Neuronal stem cell (in vitro differentiated cells): ENCODE results near the gene DCAF7.

ENCODE experiments used
- DNase-seq: peaks from one replicate; pipeline ENCODE4 v3.0.0-alpha.2; 2013; ENCODE audit warnings: low spot score
- H2AFZ ChIP-seq: one replicate; pipeline ENCODE4 v1.6.1; 2013; ENCODE audit warnings: mild to moderate bottlenecking, low read length, inconsistent platforms
- H2AK5ac ChIP-seq: 2 replicates; pipeline ENCODE4 v1.6.1; 2013; ENCODE audit warnings: low read depth, mild to moderate bottlenecking, inconsistent platforms, low read length, moderate library complexity, mixed read lengths
- H2BK120ac ChIP-seq: 2 replicates; pipeline ENCODE4 v1.6.1; 2013; ENCODE audit warnings: low read depth, mild to moderate bottlenecking, inconsistent platforms, low read length, moderate library complexity, mixed read lengths
- H2BK12ac ChIP-seq: one replicate; pipeline ENCODE4 v1.6.1; 2013; ENCODE audit warnings: low read length, inconsistent platforms
- H2BK15ac ChIP-seq: 2 replicates; pipeline ENCODE4 v1.6.1; 2013; ENCODE audit warnings: mild to moderate bottlenecking, low read length, inconsistent platforms, mixed read lengths
- H2BK5ac ChIP-seq: one replicate; pipeline ENCODE4 v1.6.1; 2013; ENCODE audit warnings: inconsistent platforms, mild to moderate bottlenecking, low read length, moderate library complexity
- H3K14ac ChIP-seq: one replicate; pipeline ENCODE4 v1.6.1; 2013; ENCODE audit warnings: low read length, inconsistent platforms
- H3K18ac ChIP-seq: 2 replicates; pipeline ENCODE4 v1.6.1; 2013; ENCODE audit warnings: low read length, inconsistent platforms
- H3K23ac ChIP-seq: 2 replicates; pipeline ENCODE4 v1.6.1; 2013; ENCODE audit warnings: low read depth, mild to moderate bottlenecking, mixed read lengths, low read length, inconsistent platforms; ENCODE audit not compliant: poor library complexity
- H3K27ac ChIP-seq: replicated peaks from 3 replicates; pipeline ENCODE4 v1.5.1; 2013; ENCODE audit warnings: low read length, inconsistent platforms
- H3K27me3 ChIP-seq, 3 experiments: 2 replicates each; pipeline ENCODE4 v1.6.1; 2013; ENCODE audit warnings: low read length in 3 of 3, mild to moderate bottlenecking in 2 of 3, inconsistent platforms in 1 of 3, low read depth in 1 of 3, mixed read lengths in 1 of 3, moderate library complexity in 1 of 3; ENCODE audit not compliant: control insufficient read depth in 3 of 3, insufficient read depth in 3 of 3
- H3K36me3 ChIP-seq, 2 donors: replicated peaks in 1 of 2; 2 replicates each; pipeline ENCODE4 v1.6.1; 2013; ENCODE audit warnings: low read length in 2 of 2; ENCODE audit not compliant: control insufficient read depth in 2 of 2, insufficient read depth in 2 of 2
- H3K4ac ChIP-seq: 2 replicates; pipeline ENCODE4 v1.6.1; 2013; ENCODE audit warnings: inconsistent platforms, mild to moderate bottlenecking, low read length, moderate library complexity
- H3K4me1 ChIP-seq, 2 donors: 1 replicate in 1 of 2; 2 replicates in 1 of 2; pipeline ENCODE4 v1.6.1; 2013; ENCODE audit warnings: low read length in 2 of 2, low read depth in 1 of 2; ENCODE audit not compliant: control insufficient read depth in 2 of 2, insufficient read depth in 1 of 2
- H3K4me2 ChIP-seq: one replicate; pipeline ENCODE4 v1.6.1; 2013; ENCODE audit warnings: mild to moderate bottlenecking, low read length, inconsistent platforms; ENCODE audit not compliant: insufficient read depth, poor library complexity, severe bottlenecking
- H3K4me3 ChIP-seq, 2 donors: 2 replicates each; pipeline ENCODE4 v1.5.1; 2013; ENCODE audit warnings: low read length in 2 of 2, mild to moderate bottlenecking in 2 of 2, inconsistent platforms in 1 of 2, moderate library complexity in 1 of 2
- H3K79me1 ChIP-seq: one replicate; pipeline ENCODE4 v1.6.1; 2013; ENCODE audit warnings: low read depth, mild to moderate bottlenecking, inconsistent platforms, low read length, moderate library complexity
- H3K9ac ChIP-seq: one replicate; pipeline ENCODE4 v1.6.1; 2013; ENCODE audit warnings: mild to moderate bottlenecking, low read depth, low read length, inconsistent platforms; ENCODE audit not compliant: poor library complexity
- H3K9me3 ChIP-seq, 2 donors: replicated peaks in 1 of 2; 2 replicates each; pipeline versions ENCODE3 to v1.6.1; 2013; ENCODE audit warnings: low read length in 2 of 2, mild to moderate bottlenecking in 2 of 2, inconsistent platforms in 1 of 2, low read depth in 1 of 2, mixed read lengths in 1 of 2, moderate library complexity in 1 of 2; ENCODE audit not compliant: control insufficient read depth in 2 of 2, insufficient read depth in 1 of 2
- H4K8ac ChIP-seq: one replicate; pipeline ENCODE4 v1.6.1; 2013; ENCODE audit warnings: low read depth, mild to moderate bottlenecking, inconsistent platforms, low read length, moderate library complexity
- H4K91ac ChIP-seq: one replicate; pipeline ENCODE4 v1.6.1; 2013; ENCODE audit warnings: low read length, low read depth, mild to moderate bottlenecking, inconsistent platforms; ENCODE audit not compliant: poor library complexity
- WGBS, 2 donors: extraction: QIAGEN DNeasy Blood & Tissue Kit; methylation state at CpG; one replicate each; pipeline ENCODE4 v1.1.7; 2013; ENCODE audit warnings: missing lambda C conversion rate in 2 of 2, mixed read lengths in 1 of 2; ENCODE audit not compliant: insufficient read length in 2 of 2, insufficient replicate concordance in 1 of 2; ENCODE audit errors: extremely low coverage in 2 of 2; 5-methylcytosine and 5-hydroxymethylcytosine counted together

Gene DCAF7

GRCh38 chr17:63587770-63588169 is 37.5 kb downstream of the DCAF7 start:
- H3K4me3 ChIP-seq = no peak overlapping the region
- H3K79me1 ChIP-seq = no peaks in the 10 kb centered on the region
- no peak overlapping the region for H3K4me2 ChIP-seq
- H3K14ac ChIP-seq = no peak overlapping the region
- no peaks in the 10 kb centered on the region for H3K4me1 ChIP-seq
- no peaks in the 10 kb centered on the region for H3K27me3 ChIP-seq
- H3K23ac ChIP-seq = no peak overlapping the region
- no peak overlapping the region for H2AFZ ChIP-seq
- H4K8ac ChIP-seq = no peak overlapping the region
- DNase-seq = no peak
- H2BK15ac ChIP-seq = no peak overlapping the region
- H3K9me3 ChIP-seq = no peaks in the 10 kb centered on the region
- H3K4ac ChIP-seq = no peak overlapping the region
- peaks cover 47 to 93% of the 10 kb centered on the region in 2 donors for H3K36me3 ChIP-seq
- no peak overlapping the region for H3K18ac ChIP-seq
- no peak overlapping the region for H2BK12ac ChIP-seq
- H3K9ac ChIP-seq = no peak overlapping the region
- H2BK5ac ChIP-seq = no peak overlapping the region
- no peak overlapping the region for H3K27ac ChIP-seq
- no peak overlapping the region for H2AK5ac ChIP-seq
- H2BK120ac ChIP-seq = no peak overlapping the region
- no CpG with 5 or more reads among the region's 5 CpGs for WGBS, 2 donors
- no peak overlapping the region for H4K91ac ChIP-seq

- Histone ChIP-seq H3K14ac (no peak overlapping the region), H3K4me1 (no peaks in the 10 kb centered on the region), H3K18ac (no peak overlapping the region), H3K4me3 (no peak overlapping the region), H3K9me3 (no peaks in the 10 kb centered on the region), H2BK5ac (no peak overlapping the region), H3K27me3 (no peaks in the 10 kb centered on the region), H3K4me2 (no peak overlapping the region), H2AFZ (no peak overlapping the region), H3K9ac (no peak overlapping the region), H4K91ac (no peak overlapping the region), H2BK12ac (no peak overlapping the region), H4K8ac (no peak overlapping the region), H2BK120ac (no peak overlapping the region), H2AK5ac (no peak overlapping the region), H3K36me3 (peaks cover 41 to 90% of the 10 kb centered on the region in 2 donors), H2BK15ac (no peak overlapping the region), H3K23ac (no peak overlapping the region), H3K79me1 (no peaks in the 10 kb centered on the region), H3K4ac (no peak overlapping the region), H3K27ac (no peak overlapping the region)
- DNase-seq = no peak
- WGBS, 2 donors = no CpG with 5 or more reads among the region's 11 CpGs
These were observed 38.5 kb downstream of the DCAF7 start for GRCh38 chr17:63588797-63589196.

GRCh38 chr17:63589646-63590045 is 39.4 kb downstream of the DCAF7 start:
- Histone ChIP-seq H3K4me1 (no peaks in the 10 kb centered on the region), H3K4ac (no peak overlapping the region), H2BK12ac (no peak overlapping the region), H3K18ac (no peak overlapping the region), H3K4me3 (no peak overlapping the region), H2BK120ac (no peak overlapping the region), H3K4me2 (no peak overlapping the region), H4K8ac (no peak overlapping the region), H3K79me1 (no peaks in the 10 kb centered on the region), H2AK5ac (no peak overlapping the region), H3K9me3 (no peaks in the 10 kb centered on the region), H3K23ac (no peak overlapping the region), H2BK5ac (no peak overlapping the region), H3K27ac (no peak overlapping the region), H4K91ac (no peak overlapping the region), H3K14ac (no peak overlapping the region), H2BK15ac (no peak overlapping the region), H3K27me3 (no peaks in the 10 kb centered on the region), H2AFZ (no peak overlapping the region), H3K36me3 (peaks cover 41 to 88% of the 10 kb centered on the region in 2 donors), H3K9ac (no peak overlapping the region)
- DNase-seq = no peak
- no CpG with 5 or more reads among the region's 1 CpG for WGBS, 2 donors

GRCh38 chr17:63592797-63593196 is 42.5 kb downstream of the DCAF7 start:
- Histone ChIP-seq H3K14ac (no peak overlapping the region), H3K4me3 (no peak overlapping the region), H3K27me3 (no peaks in the 10 kb centered on the region), H4K91ac (no peak overlapping the region), H2AK5ac (no peak overlapping the region), H3K4me2 (no peak overlapping the region), H2BK5ac (no peak overlapping the region), H3K27ac (no peak overlapping the region), H3K4ac (no peak overlapping the region), H3K9ac (no peak overlapping the region), H3K79me1 (no peaks in the 10 kb centered on the region), H2AFZ (no peak overlapping the region), H3K4me1 (no peaks in the 10 kb centered on the region), H3K9me3 (no peaks in the 10 kb centered on the region), H2BK12ac (no peak overlapping the region), H3K36me3 (peaks cover 33 to 66% of the 10 kb centered on the region in 2 donors), H3K23ac (no peak overlapping the region), H3K18ac (no peak overlapping the region), H2BK15ac (no peak overlapping the region), H2BK120ac (no peak overlapping the region), H4K8ac (no peak overlapping the region)
- DNase-seq = no peak
- WGBS, 2 donors = no CpG with 5 or more reads among the region's 3 CpGs
